NCI-H1436 treated with DMSO at 0.1 percent for 48 hours (cell line): ENCODE measurements around the gene CENPT.

Source experiments
- DNase-seq: peaks from one replicate; lab custom pipeline; 2025; lab: John Stamatoyannopoulos, UW

The CENPT gene

GRCh38 chr16:67806428-67807147 is 40.9 kb downstream of the CENPT start, which contains the start of the genes RANBP10 and TSNAXIP1:
Gene RANBP10 (minus strand): TSS chr16:67806560. CDS start chr16:67806536, 24 bp downstream.
Gene TSNAXIP1 (plus strand): TSS chr16:67806889. CDS start chr16:67807150, 261 bp downstream.
- peak; percentile 98 for DNase-seq

- DNase-seq: no peak
These were observed 41.6 kb downstream of the CENPT start for GRCh38 chr16:67805718-67806427.

GRCh38 chr16:67804853-67805542 is 42.5 kb downstream of the CENPT start:
- DNase-seq: no peak

GRCh38 chr16:67803894-67804293 is 43.6 kb downstream of the CENPT start:
- no peak for DNase-seq

- DNase-seq: no peak
These were observed 45.6 kb downstream of the CENPT start for GRCh38 chr16:67801883-67802282.

GRCh38 chr16:67801241-67801640 is 46.3 kb downstream of the CENPT start:
- no peak for DNase-seq

GRCh38 chr16:67800338-67800926 is 47.1 kb downstream of the CENPT start:
- no peak for DNase-seq

- no peak for DNase-seq
These were observed 51.3 kb downstream of the CENPT start for GRCh38 chr16:67796099-67796718.

GRCh38 chr16:67790071-67790470 is 57.4 kb downstream of the CENPT start:
- no peak for DNase-seq

GRCh38 chr16:67786491-67786890 is 61.0 kb downstream of the CENPT start:
- no peak for DNase-seq

- peak; percentile 6 for DNase-seq
These were observed 64.2 kb downstream of the CENPT start for GRCh38 chr16:67783353-67783725.

- DNase-seq: peak; percentile 30
These were observed 64.7 kb downstream of the CENPT start for GRCh38 chr16:67782567-67783352.

- no peak for DNase-seq
These were observed 66.0 kb downstream of the CENPT start for GRCh38 chr16:67781565-67781921.

- DNase-seq: no peak
These were observed 66.5 kb downstream of the CENPT start for GRCh38 chr16:67780847-67781564.

- no peak for DNase-seq
These were observed 68.1 kb downstream of the CENPT start for GRCh38 chr16:67779256-67780014.
